Activated CD8-positive, alpha-beta memory T cell treated with anti-CD3 and anti-CD28 coated beads for 36 hours (primary cell): ENCODE data around the gene TNK2. TPM values are rescaled to one million over a fixed set of nuclear protein-coding genes. Genes with fewer than 3 reads are reported as not detected.
"Not testable (repeated sequence)": the region's sequence is repeated elsewhere in the genome, so short reads cannot be mapped to it uniquely, and the experiment has no call there.

ENCODE experiments used
- CTCF ChIA-PET: fragments of 350-600 bp; sonication (Branson Sonifier 250); formaldehyde crosslinking; loops from one replicate; lab custom pipeline; 2021; ENCODE audit warnings: antibody characterized with exemption; lab: Charles Lee
- POLR2A ChIA-PET: fragments of 350-600 bp; sonication (Branson Sonifier 250); formaldehyde crosslinking; loops from one replicate; lab custom pipeline; 2021; ENCODE audit warnings: antibody characterized with exemption; lab: Charles Lee
- total RNA-seq, 2 experiments: library from RNA; stranded (reverse); gene quantifications; one replicate each; pipeline ENCODE4 v1.2.3, GENCODE V29; 2021

The TNK2 gene
- total RNA-seq, 2 experiments from 2014 or later = 62.7 to 64.3 TPM

- ChIA-PET CTCF (interaction anchor here (1.1 to 4.0 kb wide), 7 partner anchors 8 to 56 kb away, joined by 3 to 49 read pairs (median 7); no protein-coding TSS in a partner anchor), POLR2A (interaction anchor here (4.0 kb wide), 1 partner anchor 10 kb away, joined by 41 read pairs; no protein-coding TSS in a partner anchor)
These were observed 2.1 kb downstream of the TNK2 start for GRCh38 chr3:195905970-195906864.

DNA sequence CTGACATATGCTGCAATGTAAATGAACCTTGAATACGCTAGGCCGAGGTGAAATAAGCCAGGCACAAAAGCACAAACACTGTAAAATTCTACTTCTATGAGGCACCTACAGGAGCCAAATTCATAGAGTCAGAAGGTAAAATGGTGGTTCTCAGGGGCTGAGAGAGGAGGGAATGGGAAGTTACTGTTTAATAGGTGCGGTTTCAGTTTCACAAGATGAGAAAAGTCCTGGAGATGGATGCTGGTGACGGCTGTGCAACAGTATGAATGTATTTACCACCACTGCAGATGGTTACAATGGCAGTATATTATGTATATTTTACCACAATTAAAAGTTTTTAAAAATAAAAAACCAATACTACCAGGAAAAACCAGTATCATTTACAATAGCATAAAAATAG, 4.0 kb downstream of the TNK2 start:
- ChIA-PET CTCF (interaction anchor here (0.7 to 3.4 kb wide), 2 partner anchors 10 to 92 kb away, joined by 3 to 12 read pairs; no protein-coding TSS in a partner anchor), POLR2A (no interaction called here)

DNA sequence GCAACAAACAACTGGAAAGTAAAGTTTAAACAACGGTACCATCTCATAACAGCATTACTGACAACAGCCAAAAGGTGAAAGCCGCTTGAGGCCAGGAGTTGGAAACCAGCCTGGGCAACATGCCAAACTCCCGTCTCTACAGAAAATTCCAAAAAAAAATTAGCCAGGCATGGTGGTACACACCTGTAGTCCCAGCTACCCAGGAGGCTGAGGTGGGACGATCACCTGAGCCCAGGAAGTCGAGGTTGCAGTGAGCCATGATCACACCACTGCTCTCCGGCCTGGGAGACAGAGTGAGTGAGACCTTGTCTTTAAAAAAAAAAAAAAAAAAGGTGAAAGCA, 4.4 kb downstream of the TNK2 start:
- ChIA-PET POLR2A (no interaction called here), CTCF (interaction anchor here (0.6 to 3.4 kb wide), 3 partner anchors 9 to 177 kb away, joined by 3 to 12 read pairs (median 4); no protein-coding TSS in a partner anchor)

DNA sequence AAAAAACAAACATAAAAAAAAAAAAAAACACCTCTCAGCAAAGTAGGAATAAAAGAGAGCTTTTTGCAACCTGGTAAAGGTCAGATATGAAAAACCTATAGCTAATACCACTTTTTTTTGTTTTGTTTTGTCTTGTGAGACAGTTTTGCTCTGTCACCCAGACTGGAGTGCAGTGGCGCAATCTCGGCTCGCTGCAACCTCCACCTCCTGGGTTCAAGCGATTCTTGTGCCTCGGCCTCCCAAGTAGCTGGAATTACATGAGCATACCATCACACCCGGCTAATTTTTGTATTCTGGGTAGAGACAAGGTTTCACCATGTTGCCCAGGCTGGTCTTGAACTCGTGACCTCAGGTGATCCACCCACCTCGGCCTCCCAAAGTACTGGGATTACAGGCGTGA, 5.7 kb downstream of the TNK2 start:
- CTCF ChIA-PET = interaction anchor here (1.5 to 3.4 kb wide), 3 partner anchors 8 to 43 kb away, joined by 3 to 12 read pairs (median 6); no protein-coding TSS in a partner anchor
- POLR2A ChIA-PET = not testable (repeated sequence)

GRCh38 chr3:195901836-195902585, 6.3 kb downstream of the TNK2 start:
- POLR2A ChIA-PET = not testable (repeated sequence)
- CTCF ChIA-PET = interaction anchor here (1.5 to 3.4 kb wide), 3 partner anchors 7 to 43 kb away, joined by 3 to 12 read pairs (median 6); no protein-coding TSS in a partner anchor

GRCh38 chr3:195900436-195901355, 7.7 kb downstream of the TNK2 start:
- POLR2A ChIA-PET = interaction anchor here (0.7 kb wide), 1 partner anchor 16 kb away, joined by 3 read pairs; no protein-coding TSS in a partner anchor

DNA sequence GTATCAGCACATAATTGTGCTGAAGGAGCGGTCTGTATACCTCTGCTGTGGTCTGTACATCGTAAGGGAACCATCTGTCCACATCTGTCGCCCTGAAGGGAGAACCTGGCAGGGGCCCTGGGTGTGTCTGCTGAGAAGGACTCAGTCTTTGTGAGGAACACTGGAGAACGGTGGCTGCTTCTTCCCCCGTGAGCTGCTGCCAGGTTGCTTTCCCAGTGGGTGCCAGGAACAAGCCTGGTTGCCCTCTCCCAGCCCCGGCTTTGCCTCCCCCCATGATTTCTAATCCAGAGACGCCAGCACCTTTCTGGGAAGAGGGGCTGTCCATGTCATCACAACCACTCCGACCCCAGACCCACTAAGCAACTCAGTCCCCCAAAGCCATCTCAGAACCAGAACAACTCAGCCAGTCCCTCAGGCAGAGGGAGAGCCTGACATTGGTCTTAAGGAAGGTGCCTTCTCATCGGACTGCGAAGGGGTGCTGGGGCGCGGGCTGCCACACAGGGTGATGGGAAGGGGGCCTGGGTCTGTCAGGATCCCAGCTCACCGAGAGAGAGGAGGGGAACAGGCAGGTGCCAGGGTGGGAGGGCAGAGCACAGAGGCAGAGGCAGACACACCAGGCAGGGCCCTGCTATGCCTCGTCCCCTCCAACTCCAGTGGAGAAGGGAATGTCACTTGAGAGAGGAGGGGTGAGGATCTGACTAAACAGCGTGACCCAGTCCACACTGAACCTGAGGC, 8.5 kb downstream of the TNK2 start:
- ChIA-PET CTCF (no interaction called here), POLR2A (no interaction called here)

More at GRCh38 chr3:195900436-195901355, 7.7 kb downstream of the TNK2 start:
- CTCF ChIA-PET = no interaction called here

DNA sequence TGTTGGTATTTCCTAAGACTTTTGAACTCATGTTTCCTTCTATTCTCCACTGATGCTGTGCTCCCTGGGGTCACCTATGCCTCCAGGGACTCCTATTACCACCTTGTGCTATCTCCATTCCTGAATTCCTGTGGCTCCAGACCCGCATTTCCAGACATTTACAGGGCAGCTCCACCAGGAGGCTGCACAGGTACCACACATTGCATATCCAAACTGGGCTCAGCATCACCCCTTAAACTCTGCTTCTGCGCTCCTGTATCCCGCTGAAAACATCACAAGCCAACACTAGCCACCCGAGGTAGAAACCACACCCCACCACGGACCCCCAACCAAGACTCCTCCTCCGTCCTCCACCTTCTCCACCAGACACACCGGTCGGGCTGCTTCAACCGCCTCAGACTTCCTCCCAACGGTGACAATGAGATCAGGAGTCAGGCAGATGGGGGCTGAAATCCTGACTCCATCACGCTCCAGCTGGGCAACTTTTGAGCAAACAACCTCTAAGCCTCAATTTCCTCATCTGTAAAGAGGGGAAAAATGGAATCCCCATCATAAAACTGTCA, 10.4 kb downstream of the TNK2 start:
- CTCF ChIA-PET = interaction anchor here (1.7 to 6.3 kb wide), 2 partner anchors 9 to 39 kb away, joined by 4 to 68 read pairs; no protein-coding TSS in a partner anchor
- POLR2A ChIA-PET = interaction anchor here (3.8 kb wide), 1 partner anchor 9 kb away, joined by 41 read pairs; the partner anchor contains the start of gene TNK2

DNA sequence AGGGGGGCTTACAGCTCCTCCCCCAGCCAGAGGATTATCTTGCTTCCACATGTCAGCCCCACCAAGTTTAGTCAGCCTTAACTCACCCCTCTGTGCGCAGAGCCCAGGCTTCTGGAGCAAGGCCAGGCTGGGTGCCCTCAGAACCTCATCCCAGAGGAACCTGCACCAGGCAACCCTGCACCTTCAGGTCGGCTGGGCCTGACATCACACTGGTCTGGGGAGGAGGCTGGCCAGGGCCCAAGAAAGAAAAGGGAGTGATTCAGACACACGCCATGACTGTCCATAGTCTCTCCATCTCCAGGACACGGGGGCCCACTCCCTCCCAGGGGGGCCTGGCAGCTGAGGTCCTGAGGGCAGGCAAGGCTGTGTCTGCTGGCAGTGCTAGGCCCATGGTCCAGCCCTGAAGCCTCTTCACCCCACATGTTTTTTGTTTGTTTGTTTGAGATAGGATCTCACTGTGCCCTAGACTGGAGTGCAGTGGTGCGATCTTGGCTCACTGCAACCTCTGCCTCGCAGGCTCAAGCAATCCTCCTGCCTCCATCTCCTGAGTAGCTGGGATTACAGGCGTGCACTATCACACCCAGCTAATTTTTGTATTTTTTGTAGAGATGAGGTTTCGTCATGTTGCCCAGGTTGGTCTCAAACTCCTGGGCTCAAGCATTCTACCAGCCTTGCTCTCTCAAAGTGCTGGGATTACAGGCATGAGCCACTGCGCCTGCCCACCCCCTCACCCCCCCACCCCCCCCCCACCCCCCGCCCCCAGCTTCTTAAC, 11.1 kb downstream of the TNK2 start:
- POLR2A ChIA-PET = interaction anchor here (3.8 kb wide), 1 partner anchor 10 kb away, joined by 41 read pairs; the partner anchor contains the start of gene TNK2

GRCh38 chr3:195896361-195897080, 11.8 kb downstream of the TNK2 start:
- CTCF ChIA-PET = interaction anchor here (1.1 to 6.3 kb wide), 6 partner anchors 9 to 47 kb away, joined by 3 to 74 read pairs (median 28); partner anchors contain the start of gene TNK2

More for the DNA sequence above, 11.1 kb downstream of the TNK2 start:
- CTCF ChIA-PET = interaction anchor here (1.1 to 6.3 kb wide), 6 partner anchors 10 to 48 kb away, joined by 3 to 74 read pairs (median 28); partner anchors contain the start of gene TNK2

DNA sequence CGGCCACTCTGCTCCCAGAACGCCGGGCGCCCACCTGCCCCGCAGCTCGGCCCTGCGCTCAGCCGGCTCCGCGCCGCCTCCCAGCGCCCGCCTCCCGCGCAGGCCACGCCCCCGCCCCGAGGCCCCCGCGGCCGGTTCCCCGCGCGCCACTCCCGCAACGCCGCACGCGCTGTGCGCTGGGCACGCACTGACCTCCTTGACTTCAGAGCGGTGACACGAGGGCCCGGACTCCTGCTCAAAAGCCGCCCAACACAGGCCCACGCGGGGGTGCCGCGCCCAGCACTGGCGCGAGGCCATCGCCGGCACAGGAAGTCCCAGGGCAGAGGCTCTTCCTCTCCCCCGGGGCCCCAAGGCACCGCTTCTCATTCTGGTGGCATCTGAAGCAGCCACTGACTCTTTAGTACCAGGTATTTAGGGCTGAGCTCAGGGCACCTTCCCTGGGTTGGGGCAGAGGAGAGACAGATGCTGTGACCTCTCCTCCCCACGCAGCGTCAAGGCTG, 12.4 kb downstream of the TNK2 start:
- ChIA-PET CTCF (interaction anchor here (1.1 to 6.3 kb wide), 7 partner anchors 8 to 46 kb away, joined by 3 to 74 read pairs (median 9); partner anchors contain the start of gene TNK2), POLR2A (interaction anchor here (0.5 to 3.8 kb wide), 4 partner anchors 9 to 171 kb away, joined by 3 to 41 read pairs (median 3); partner anchors contain the start of gene TNK2)

More at GRCh38 chr3:195896361-195897080, 11.8 kb downstream of the TNK2 start:
- POLR2A ChIA-PET = interaction anchor here (0.5 to 3.8 kb wide), 4 partner anchors 10 to 170 kb away, joined by 3 to 41 read pairs (median 3); partner anchors contain the start of gene TNK2

DNA sequence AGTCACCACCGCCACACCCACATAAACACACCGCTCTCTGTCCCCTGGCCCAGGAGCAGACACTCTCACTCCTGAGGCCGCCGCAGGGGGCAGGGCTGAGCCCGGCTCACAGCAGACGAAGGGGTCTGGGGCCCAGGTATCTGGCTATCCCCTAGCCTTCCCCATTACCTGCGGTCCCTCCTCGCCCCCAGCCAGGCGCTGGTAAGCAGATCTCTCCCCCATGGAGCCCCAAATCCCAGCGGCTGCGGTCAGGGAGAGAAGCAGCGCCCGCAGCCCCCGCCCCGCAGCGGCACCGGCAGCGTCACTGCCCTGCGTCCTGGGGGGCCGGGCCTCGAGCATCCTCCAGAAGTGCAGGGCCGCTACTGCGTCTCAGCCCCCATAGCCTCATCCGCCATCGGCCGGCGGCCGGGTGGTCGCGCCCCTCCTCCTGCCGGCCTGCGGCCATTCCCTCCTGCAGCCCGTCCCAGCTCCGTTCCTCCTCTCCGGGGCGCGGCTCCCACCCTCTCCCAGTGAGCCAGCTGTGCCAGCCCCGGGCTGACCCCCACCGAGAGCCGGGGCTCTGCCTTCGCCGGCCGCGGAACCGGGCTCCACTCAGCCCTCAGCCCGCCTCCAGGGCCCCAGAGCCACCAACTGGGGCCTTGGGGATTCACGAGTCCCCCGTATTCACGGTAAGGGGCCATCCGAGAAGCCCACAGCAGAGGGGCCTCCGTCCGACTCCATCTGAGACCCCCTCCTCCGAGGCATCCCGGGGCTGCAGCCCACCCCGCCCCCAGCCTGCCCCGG, 13.1 kb downstream of the TNK2 start:
- ChIA-PET CTCF (interaction anchor here (0.6 to 6.3 kb wide), 16 partner anchors 9 to 617 kb away, joined by 3 to 74 read pairs (median 6); partner anchors contain the start of gene TNK2), POLR2A (interaction anchor here (1.2 to 3.8 kb wide), 3 partner anchors 9 to 20 kb away, joined by 3 to 41 read pairs (median 7); partner anchors contain the start of gene TNK2)

DNA sequence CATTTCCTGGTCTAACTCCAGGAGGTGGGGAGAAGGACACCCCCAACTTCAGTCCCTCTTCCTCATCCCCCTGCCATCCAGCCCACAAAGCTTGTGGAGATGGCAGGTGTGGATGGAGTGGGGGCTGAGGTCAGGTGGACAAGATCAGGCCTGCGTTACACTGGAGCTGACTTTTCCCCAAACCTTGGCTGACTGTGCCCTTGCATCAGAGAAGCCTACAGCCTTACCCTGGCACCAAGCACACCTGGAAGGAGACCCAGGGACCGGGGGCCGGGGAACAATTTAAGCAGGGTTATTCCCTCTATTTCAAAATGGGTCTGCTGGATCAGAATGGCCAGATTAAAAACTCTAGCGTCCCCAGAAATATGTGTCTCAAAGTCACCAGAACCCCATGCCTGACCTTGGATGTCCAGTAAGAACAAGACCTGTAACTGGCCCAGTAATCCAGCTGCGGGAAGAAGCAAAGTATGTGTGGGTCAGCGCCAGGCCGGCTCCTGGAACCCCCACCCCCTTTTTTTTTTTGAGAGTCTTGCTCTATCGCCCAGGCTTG, 14.4 kb downstream of the TNK2 start:
- CTCF ChIA-PET = interaction anchor here (0.5 to 6.3 kb wide), 18 partner anchors 8 to 1061 kb away, joined by 3 to 74 read pairs (median 4); partner anchors contain the start of gene TNK2
- POLR2A ChIA-PET = interaction anchor here (1.6 to 3.8 kb wide), 2 partner anchors 13 to 21 kb away, joined by 7 to 41 read pairs; partner anchors contain the start of gene TNK2
